HuH-7 (cell line): Measurements from ENCODE around the gene MTFR1L.

ENCODE experiments used
- DNase-seq: peaks from one replicate; pipeline ENCODE4 v3.0.0; 2011; ENCODE audit warnings: low spot score

The MTFR1L gene

DNA sequence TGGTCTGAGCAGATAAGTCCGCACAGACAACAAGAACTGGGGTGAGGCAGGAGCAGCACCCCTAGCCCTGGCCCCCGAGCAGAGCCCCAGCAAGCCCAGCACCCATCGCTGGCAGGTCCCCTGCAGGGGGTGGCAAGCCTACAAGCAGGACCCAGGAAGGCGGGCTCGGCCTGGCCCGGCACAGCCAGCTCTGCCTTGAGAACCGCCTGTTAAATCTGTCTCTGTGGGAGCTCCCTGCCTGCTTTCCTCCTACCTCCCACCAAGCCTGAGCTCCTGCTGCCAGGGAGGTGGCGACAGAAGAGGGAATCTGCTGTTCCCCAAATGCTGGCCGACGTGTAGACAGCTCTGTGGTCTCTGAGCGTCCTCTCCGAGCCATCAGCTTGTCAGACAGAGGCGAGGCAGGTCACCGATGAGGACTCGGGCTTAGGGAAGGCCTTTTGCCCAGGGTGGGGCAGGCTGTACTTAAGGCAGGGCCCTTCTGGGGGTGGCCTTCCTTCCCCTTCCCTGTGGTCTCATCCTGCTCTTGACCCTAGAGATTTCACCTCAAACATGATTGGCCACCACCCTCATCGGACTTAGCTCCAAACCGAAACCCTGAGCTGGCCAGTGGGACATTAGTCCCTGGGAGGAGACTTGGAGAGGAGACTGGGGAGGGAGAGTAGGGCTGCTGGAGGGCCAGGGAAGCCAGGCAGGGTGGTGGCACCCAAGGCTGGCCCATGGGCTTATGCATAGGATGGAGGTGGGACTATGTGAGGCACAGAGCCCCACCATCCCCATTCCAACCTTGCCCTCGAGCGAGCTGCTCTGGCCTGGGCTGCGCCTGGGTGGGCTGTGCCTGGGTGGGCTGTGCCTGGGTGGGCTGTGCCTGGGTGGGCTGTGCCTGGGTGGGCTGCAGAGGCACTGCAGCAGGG lies 12.0 kb upstream of the MTFR1L start:
- no peak for DNase-seq

DNA sequence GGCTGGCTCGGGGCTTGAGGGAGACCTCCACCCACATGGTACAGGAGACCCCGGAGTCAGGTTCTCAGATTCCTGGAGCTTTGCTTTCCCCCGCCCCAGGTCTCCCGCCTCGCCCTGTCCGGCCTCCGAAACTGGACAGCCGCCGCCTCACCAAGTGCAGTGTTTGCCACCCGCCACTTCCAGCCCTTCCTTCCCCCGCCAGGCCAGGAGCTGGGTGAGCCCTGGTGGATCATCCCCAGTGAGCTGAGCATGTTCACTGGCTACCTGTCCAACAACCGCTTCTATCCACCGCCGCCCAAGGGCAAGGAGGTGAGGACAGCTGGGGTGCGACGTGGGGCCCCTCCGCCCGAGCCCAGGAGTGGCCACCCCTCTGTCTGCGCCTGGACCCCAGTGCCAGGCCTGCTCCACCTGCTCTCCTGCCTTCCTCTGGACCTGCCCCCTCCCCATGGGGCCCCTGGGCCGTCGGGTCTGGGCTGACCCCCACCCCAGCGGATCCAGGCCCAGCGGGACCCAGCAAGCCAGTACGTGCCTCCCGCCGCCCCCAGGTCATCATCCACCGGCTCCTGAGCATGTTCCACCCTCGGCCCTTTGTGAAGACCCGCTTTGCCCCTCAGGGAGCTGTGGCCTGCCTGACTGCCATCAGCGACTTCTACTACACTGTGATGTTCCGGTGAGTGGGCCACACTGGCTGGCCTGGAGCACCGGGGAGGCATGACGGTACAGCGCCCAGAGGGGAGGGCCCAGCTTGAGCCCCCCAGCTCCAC lies 11.1 kb upstream of the MTFR1L start:
- no peak for DNase-seq

DNA sequence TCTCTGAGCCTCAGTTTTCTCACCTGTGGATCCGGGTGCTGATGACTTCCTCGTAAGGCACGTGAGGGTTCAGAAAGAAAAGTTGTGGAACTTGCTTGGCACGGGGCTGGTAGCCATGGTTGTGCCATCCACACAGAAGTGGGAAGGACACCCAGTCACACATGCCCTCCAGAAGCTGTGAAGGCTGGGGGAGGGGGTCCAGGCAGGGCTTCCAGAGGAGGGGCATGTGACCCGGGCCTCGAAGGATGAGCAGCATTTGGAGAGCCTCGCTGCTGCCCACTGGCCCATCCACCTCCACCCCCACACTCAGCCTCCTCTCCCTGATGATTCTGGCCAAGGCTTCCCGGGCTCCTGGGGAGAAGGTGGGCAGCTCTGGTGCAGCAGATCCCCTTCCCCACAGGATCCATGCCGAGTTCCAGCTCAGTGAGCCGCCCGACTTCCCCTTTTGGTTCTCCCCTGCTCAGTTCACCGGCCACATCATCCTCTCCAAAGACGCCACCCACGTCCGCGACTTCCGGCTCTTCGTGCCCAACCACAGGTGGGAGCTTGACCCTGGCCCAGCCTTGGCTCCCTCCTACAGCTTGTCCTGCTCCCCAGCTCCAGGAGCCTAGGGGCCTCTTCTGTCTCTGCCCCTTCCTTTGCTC lies 10.3 kb upstream of the MTFR1L start:
- no peak for DNase-seq

DNA sequence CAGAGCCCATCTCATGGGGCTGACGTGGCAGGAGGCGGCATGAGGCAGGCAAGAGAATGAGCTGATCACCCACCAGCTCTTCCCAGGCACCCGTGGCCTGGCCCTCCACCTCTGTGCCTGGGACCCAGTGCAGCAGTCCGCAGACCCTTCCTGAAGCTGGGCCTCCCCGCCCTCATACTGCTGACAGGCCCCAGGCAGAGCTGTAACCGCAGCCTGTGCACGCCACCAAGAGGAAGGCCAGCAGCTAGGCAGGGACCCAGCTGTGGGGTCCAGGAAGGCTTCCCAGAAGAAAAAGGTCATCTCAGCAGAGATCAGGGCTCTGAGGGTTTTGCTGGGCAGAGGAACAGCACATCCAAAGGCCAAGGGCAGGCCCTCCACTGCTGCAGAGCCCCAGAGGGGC lies 9.8 kb upstream of the MTFR1L start:
- DNase-seq = no peak

DNA sequence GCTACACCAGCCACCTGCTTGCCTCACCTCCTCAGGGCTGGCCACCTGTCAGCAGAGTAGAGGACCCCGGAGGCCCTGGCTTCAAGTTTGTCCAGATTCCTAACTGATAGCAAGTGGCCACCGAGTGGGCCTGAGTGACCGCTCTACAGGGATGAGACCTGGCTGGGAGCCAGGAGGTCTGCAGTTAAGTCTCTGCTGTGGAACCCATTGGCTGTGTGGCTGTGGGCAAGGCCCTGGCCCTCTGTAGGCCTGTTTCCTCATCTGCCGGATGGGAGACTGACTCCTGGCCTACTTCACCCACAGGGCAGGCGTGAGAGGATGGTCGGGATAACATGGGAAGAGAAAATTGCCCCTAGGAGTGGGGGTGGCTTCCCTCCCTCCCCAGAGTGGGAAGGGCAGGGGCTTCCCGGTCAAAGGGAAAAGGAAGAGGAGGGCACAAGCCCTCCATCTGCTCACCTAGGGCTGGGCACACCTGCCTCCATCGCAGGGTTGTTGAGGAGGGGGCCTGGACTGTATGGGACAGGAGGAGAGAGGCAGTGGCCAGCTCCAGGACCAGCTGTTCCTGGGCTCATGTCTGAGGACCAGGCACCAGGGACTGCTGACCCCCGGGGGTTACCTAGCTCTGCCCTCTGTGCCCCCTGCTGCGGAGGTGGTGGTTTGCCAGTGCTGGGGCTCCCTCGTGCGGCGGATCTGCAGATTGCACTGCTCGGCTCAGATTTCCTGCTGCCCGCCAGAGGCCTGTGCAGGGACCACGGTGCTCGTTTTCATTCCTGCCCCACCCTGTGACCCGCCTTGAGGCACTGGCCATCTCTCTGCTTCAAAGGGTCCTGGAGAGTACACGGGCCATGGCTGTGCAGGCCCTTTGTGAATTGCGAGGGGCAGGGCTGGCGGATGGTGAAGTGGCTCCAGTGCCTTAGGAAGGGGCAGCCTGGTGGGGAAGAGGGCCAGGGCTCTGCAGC lies 9.1 kb upstream of the MTFR1L start:
- DNase-seq = peak; percentile 81

DNA sequence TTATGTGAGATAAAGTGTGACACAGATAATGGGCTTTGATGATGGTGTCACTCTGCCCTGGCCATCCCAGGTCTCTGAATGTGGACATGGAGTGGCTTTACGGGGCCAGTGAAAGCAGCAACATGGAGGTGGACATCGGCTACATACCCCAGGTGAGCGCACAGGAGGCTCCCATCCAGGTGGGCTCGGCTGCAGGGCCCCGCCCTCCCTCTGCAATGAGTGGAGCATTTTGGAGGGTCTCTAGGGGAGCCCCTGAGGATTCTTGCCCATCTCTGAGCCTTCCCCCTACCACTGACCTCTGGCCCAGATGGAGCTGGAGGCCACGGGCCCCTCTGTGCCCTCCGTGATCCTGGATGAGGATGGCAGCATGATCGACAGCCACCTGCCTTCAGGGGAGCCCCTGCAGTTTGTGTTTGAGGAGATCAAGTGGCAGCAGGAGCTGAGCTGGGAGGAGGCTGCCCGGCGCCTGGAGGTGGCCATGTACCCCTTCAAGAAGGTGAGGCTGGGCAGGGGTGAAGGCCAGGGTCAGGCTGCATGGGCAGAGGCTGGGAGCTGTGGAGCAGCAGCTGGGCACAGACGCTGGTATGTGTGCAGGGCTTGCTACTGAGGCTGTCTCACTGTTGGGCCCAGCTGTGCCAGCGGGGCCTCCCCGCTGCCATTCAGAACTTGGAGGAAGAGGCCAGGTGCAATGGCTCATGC lies 8.2 kb upstream of the MTFR1L start:
- no peak for DNase-seq

DNA sequence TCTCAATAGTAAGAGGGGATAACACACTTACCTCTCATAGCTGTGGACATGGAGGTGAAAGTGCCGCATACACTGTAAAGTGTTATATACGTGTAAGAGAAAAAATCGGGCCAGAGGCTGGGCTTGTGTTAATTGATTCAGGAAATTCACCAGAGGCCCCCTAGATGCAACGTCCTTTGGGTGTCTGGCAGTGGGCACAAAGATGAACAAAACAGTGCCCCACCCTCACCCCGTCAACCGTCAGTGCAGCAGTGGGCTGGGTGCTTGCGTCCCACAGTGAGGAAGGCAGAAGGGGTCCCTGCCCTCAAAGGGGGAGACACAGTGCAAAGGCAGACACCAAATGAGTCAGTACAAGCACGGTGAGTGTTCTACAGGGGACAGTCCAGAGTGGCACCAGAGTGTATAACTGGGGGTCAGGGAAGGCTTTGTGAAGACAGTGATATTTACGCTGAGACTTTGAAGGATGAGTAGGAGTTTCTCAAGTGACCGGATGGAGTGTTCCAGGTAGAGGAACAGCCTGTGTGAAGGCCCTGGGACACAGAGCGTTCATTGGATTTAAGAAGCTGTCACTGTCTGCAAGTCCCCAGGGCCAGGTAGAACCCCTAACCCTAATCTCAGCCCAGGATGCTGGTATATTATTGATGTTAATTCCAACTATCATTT lies 6.6 kb upstream of the MTFR1L start:
- no peak for DNase-seq

DNA sequence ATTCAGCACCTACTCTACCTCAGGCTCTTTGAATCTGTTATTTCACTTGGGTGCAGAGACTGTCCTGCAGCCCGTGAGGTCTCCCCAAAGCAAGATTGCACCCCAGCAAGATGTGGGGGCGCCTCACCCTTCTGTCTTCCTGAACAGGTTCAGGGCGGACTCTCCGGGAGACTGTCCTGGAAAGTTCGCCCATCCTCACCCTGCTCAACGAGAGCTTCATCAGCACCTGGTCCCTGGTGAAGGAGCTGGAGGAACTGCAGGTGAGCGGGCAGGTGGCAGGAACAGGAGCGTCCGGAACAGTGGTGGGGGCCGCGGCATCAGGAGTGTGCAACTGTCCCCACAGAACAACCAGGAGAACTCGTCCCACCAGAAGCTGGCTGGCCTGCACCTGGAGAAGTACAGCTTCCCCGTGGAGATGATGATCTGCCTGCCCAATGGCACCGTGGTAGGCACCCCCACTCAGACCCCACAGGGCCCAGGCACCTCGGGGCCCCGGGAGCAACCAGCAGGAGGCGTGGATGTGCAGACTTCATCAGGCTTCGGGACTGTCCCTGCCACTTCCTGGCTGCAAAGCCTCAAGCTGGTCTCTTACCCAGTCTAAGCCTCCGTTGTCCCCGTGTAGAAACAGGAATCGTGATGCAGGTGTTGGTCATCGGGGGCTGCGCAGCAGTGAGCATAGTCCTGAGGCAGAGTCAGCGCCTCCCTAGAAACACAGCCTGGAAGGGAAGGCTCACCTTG lies 5.9 kb upstream of the MTFR1L start:
- no peak for DNase-seq

DNA sequence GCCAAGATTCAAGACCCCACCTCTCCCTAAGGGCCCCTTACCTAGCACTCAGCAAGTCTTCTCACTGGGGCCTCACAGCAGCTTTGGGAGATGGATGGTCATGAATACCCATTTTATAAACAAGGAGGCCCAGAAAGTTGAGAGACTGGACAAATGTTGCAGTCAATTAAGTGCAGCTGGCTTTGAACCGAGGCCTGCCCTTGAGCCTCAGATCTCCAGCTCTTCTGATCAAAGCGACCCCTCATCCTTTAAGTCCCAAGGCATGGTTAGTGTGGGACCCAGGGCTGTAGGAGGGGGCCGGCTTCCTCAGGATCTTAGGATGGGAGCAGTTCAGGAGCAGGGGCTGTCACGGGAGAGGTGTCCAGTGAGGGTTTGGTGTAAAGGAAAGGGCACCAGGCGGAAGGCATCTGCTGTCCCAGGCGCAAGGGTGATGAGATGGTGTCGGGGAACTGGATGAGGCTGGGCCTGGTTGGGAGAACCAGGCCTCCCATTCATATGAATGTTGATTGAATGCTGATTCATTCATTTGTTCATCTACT lies 5.1 kb upstream of the MTFR1L start:
- DNase-seq = no peak

DNA sequence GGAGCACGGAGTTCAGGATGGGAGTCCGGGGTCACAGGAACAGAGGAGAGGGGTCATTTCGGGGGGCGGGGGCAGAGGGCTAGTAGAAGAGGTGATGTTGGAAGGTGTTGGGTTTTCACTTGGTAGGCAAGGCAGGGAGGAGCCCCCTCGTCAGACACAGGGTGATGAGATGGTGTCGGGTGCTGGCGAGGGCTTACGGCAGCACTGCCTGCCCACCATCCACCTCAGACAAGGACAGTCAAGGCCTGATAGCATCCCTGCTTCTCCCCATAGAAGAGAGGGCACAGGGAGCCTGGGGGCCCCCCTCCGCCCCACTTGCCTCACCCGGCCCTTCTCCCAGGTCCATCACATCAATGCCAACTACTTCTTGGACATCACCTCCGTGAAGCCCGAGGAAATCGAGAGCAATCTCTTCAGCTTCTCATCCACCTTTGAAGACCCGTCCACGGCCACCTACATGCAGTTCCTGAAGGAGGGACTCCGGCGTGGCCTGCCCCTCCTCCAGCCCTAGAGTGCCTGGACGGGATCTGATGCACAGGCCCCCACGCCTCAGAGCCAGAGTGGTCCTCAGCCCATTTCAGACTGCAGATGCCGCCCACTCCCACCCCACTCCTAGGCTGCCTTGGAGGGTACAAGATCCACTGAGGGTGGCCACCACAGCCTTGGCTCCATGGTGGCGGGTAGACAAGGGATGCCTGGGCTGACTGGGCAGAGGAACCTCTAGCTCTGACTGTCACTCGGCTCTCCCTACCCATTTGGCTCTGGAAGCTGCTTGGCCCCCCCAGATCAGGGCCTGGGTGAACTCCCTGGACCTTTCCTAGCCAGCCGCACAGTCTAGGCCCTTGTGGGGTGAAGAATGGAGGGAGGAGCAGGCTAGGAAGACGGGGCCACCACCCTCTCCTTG lies 4.3 kb upstream of the MTFR1L start:
- no peak for DNase-seq

DNA sequence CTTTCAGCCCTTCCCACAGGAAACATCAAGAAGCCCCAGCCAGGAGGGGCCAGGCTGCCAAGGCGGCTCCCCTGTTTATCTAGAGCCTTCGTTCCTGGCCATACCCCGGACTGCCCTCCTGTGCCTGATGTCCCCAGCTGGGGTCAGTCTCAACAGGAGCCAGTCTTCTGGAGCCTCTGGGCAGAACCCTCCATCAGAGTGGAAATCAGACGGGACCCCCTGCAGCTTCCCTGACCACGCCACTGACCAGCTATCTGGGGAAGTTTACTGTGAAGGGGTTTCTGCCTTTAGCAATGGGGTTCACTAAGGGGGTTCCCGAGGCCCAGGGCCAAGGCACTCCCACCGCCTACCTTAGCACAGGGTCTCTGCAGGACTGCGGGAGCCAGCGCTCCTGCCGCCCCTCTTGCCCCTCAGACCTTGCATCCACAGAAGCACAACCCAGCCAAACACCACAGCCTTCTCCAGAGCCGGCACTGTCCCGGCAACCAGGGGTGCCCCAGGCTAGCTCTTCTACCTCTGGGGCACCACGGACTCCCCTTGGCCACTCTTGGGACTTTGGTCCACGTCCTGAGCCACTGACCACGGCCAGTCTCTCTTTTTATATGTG lies 3.5 kb upstream of the MTFR1L start:
- DNase-seq = no peak

DNA sequence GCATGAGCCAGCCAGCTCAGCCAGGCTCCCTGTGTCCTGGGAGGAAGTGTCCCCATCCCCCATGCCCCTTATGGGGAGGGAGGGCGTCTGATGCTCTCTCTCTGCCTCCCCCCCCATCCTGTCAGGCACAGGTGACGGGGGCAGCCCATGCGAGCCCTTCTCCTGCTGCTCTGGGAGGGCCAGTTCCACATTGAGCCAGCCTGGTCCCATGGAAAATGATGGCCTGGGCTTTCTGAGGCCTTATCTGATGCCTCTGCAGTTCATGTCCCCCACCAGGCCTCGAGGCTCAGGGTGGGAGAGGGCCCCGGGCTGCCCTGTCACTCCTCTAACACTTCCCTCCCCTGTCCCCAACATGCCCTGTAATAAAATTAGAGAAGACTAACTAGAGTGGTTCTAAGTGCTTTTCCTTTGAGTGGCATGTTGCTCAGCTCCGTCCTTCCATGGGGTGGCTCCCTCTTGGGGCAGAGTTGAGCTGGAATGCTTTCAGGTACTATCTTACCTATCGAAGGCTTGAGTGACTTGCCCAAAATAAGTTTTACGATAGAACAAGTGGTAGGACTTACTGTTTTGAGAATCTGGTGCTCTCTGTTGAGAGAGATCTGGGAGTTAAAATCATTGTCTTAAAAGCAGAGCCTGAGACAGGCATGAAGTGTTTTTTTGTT lies 1.8 kb upstream of the MTFR1L start:
- DNase-seq = peak; percentile 60

DNA sequence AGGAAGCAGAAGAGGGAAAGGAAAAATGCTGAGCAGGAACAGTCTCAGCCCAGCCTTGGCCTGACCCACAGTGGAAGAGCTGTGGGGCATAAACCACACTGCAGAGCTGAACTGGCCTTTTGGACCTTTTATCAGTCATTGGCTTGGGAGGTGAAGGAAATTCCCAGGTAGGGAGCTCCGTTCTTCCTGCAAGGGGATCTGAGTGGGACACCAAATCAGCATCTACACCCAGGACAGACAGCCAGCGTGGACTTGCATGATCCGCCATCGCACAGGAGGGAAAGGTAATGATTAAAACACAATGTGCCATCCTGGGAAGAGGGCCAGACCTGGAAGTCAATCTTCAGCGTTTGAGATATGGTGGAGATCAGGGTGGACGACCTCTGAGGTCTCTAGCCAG lies 1.2 kb upstream of the MTFR1L start:
- DNase-seq = no peak

DNA sequence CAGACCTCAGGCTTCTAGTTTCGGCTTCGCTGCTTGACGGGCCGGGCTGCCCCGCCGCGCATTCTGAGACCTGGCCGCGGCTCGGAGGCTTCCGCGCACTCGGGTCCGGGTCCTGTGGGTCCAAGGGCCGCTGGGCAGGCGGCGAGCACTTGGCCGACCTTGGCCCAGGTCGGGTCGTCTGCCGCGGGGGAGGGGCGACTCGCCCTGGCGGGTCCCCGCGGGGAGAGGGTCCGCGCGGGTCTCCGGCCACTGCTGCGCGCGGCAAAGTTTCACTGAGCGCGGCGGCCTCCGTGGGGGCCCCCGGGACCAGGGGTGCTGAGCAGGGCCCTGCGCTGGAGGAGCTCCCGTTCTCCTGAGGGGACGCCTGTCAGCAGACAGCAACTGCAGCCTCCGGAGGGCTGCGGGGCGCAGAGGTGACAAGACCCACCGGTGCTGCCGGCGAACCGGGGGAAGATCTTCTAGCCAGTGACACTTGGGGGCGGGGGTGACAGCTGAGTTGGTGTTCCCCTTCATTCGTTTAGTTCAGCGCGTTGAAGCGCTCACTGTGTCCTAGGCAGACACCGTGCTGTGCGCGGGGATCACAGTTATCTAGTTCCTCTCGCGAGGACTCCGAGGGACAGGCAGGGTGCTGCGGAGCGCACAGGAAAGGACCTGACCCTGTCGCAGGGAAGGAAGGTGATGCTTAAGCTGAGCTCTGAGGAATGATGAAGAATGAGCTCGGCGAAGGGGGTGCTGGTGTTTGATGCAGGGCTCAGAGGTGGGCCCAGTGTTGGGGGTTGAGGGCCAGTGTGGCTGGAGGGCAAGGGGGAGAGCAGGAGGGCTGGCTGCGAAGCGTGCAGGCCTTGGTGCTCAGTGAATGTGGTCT lies 725 bp downstream of the MTFR1L start:
- DNase-seq = peak; percentile 77

DNA sequence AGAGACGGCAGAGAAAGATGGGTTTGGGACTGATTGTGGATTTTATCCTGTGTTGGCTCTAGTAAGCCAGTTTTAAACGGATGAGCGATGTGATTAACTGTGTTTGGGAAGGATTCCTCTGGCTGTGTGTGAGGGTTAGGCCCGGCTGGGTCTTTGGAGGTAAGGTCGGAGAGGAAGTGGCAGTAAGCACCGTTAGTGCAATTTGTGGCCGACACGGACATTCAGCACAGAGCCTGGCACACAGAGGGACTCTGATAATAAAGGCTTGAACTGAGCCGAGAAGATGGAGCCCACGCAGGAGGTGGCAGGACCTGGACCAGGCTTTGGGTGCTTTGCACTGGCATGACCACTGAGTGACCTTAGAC lies 1.3 kb downstream of the MTFR1L start:
- DNase-seq = no peak

DNA sequence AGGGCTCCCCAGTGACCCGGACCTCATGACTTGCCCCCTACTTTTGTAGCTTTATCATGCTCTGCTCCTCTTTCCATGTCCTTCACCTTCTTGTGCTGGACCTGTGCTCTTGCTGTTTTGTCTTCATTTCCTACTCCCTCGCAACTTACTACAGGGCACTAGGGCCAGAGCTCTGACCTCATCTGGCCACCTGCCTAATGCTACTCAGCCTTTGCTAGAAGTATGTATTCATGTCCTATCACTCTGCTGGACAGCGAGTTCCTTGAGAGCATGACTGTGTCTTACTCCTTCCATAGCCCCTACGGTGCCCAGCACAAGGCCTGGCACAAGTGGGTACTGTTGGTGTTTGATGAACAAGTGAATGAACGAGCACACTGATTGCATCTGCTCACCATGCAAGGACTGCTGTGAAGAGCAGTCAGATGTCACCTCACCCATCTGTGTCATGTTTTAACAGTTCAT lies 1.9 kb downstream of the MTFR1L start:
- DNase-seq = no peak
